ENCODE measurements around the gene TRPC4. TPM values are rescaled to one million over a fixed set of nuclear protein-coding genes. Genes with fewer than 3 reads are reported as not detected.

The TRPC4 gene
- total and polyA plus RNA-seq, 2 donors (not counting 3 experiments of a cell fraction or from before 2014, with no cell fraction given), result 0.04 to 0.64 TPM

DNA sequence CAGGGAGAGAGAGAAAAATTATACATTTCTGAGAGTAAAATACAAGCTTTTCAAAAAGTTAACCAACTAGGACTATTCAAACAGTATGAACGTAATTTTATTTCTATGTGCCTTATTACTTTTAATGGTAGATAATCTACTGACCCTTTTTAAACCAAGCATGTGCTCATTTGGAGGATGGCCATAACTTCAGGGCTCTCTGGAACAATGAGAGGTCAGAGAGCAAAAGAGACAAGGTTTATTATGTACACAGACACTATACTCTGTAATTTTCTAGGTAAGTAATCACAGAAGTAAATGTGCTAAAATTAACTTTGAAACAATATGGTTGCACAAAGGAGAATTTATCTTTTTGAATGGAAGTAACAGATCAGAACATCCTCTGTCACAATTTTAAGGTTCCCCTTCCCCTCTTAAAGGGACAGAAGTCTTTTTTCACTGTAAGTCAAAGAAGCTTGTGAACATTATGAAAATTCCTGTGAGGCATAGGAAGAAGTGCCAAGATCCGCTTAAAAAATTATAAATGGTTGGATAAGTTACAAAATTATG lies 272.0 kb downstream of the TRPC4 start:
- no peaks in the 10 kb centered on the region for H3K9me1 ChIP-seq (replicated peaks; ENCODE audit: control insufficient read depth, extremely low read depth, insufficient read depth, low read length)
- H3K9me3 ChIP-seq (replicated peaks; ENCODE audit: control insufficient read depth, insufficient read depth, low read length), result no peaks in the 10 kb centered on the region
- TF ChIP-seq, protein P1, sequence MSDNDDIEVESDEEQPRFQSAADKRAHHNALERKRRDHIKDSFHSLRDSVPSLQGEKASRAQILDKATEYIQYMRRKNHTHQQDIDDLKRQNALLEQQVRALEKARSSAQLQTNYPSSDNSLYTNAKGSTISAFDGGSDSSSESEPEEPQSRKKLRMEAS (IDR thresholded peaks at IDR 0.05; ENCODE audit: insufficient read depth, insufficient read length), result no peak
- TF ChIP-seq POLR2A (IDR thresholded peaks at IDR 0.05; ENCODE audit: low read depth, low read length), result no peak
- no peak for TF ChIP-seq MYC (IDR thresholded peaks at IDR 0.05; ENCODE audit: low read depth, low read length)
- TF ChIP-seq FOS (IDR thresholded peaks at IDR 0.05; ENCODE audit: borderline replicate concordance, insufficient read depth, low read length), result no peak
- TF ChIP-seq, protein P2, sequence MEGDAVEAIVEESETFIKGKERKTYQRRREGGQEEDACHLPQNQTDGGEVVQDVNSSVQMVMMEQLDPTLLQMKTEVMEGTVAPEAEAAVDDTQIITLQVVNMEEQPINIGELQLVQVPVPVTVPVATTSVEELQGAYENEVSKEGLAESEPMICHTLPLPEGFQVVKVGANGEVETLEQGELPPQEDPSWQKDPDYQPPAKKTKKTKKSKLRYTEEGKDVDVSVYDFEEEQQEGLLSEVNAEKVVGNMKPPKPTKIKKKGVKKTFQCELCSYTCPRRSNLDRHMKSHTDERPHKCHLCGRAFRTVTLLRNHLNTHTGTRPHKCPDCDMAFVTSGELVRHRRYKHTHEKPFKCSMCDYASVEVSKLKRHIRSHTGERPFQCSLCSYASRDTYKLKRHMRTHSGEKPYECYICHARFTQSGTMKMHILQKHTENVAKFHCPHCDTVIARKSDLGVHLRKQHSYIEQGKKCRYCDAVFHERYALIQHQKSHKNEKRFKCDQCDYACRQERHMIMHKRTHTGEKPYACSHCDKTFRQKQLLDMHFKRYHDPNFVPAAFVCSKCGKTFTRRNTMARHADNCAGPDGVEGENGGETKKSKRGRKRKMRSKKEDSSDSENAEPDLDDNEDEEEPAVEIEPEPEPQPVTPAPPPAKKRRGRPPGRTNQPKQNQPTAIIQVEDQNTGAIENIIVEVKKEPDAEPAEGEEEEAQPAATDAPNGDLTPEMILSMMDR (IDR thresholded peaks at IDR 0.05; ENCODE audit: extremely low read depth in 1 of 2, insufficient read depth in 1 of 2, low read depth in 1 of 2, low read length in 2 of 2), result no peak
- TF ChIP-seq POLR2AphosphoS5 (IDR thresholded peaks at IDR 0.05; ENCODE audit: insufficient read depth, low read depth, low read length), result no peak
- no peak for TF ChIP-seq JUN (IDR thresholded peaks at IDR 0.05; ENCODE audit: borderline replicate concordance, insufficient read depth, insufficient read length, low read depth)
- TF ChIP-seq EZH2 (IDR thresholded peaks at IDR 0.05; ENCODE audit: borderline replicate concordance, low read depth, low read length, severe bottlenecking), result no peak
- TF ChIP-seq GATA2 (IDR thresholded peaks at IDR 0.05; ENCODE audit: insufficient read depth, insufficient read length, low read depth, low read length), result no peak
- no peaks in the 10 kb centered on the region for H3K36me3 ChIP-seq (ENCODE audit: control insufficient read depth in 2 of 2, extremely low read depth in 1 of 2, insufficient read depth in 2 of 2, low read length in 2 of 2)
- BruUV-seq (replicated peaks), result no TSS peak
- ChIA-PET POLR2A (no interaction called here), CTCF (interaction anchor here (1.3 to 8.4 kb wide), 2 partner anchors 13 to 487 kb away, joined by 4 to 102 read pairs; partner anchors contain the start of gene CSNK1A1L)
- H4K20me1 ChIP-seq (replicated peaks; ENCODE audit: control insufficient read depth, extremely low read depth, insufficient read depth, low read length), result no peaks in the 10 kb centered on the region
- H3K4me1 ChIP-seq (ENCODE audit: control insufficient read depth, extremely low read depth, insufficient read depth, low read length), result peaks cover 12% of the 10 kb centered on the region
- DNase-seq (ENCODE audit: low read depth, low spot score), result peak; percentile 15
- H3K4me2 ChIP-seq (ENCODE audit: insufficient read depth, low read length), result no peak overlapping the region
- intact Hi-C loops (cut with micrococcal nuclease), result no loop called here
- no peak for FAIRE-seq
- dilution Hi-C loops (cut with MboI; ENCODE audit: extremely low pct_ligation_motif_present, low sequenced_read_pairs), result no loop called here
- no peaks in the 10 kb centered on the region for H3K79me2 ChIP-seq (ENCODE audit: control insufficient read depth, insufficient read depth, low read length)
- no peak overlapping the region for H2AFZ ChIP-seq (ENCODE audit: low read depth, low read length)
- H3K27ac ChIP-seq (ENCODE audit: insufficient read depth, low read depth, low read length), result no peak overlapping the region
- H3K27me3 ChIP-seq (ENCODE audit: control insufficient read depth in 2 of 2, insufficient read depth in 2 of 2, low read length in 2 of 2), result no peaks in the 10 kb centered on the region
- H3K9ac ChIP-seq (replicated peaks; ENCODE audit: extremely low read depth, insufficient read depth, low read length), result no peak overlapping the region
- no peak overlapping the region for H3K4me3 ChIP-seq (replicated peaks in 1 of 3; ENCODE audit: insufficient read depth in 1 of 3, low read depth in 1 of 3, low read length in 3 of 3)

Measured in endothelial cell of umbilical vein (primary cell).